ENCODE results near the gene UBE2F. TPM values are rescaled to one million over a fixed set of nuclear protein-coding genes. Genes with fewer than 3 reads are reported as not detected.

The UBE2F gene
- total RNA-seq, 2 donors from 2014 or later, result 45.2 to 73.2 TPM

- Histone ChIP-seq H3K36me3 (no peaks in the 10 kb centered on the region), H3K27me3 (replicated peaks; ENCODE audit: insufficient read depth) (no peaks in the 10 kb centered on the region), H3K9me3 (no peaks in the 10 kb centered on the region), H3K27ac (no peak overlapping the region), H3K4me3 (no peak overlapping the region), H3K4me1 (replicated peaks) (no peaks in the 10 kb centered on the region)
- TF ChIP-seq POLR2A (IDR thresholded peaks at IDR 0.05) (no peak), POLR2AphosphoS5 (IDR thresholded peaks at IDR 0.05) (no peak)
- TF ChIP-seq, protein P1, sequence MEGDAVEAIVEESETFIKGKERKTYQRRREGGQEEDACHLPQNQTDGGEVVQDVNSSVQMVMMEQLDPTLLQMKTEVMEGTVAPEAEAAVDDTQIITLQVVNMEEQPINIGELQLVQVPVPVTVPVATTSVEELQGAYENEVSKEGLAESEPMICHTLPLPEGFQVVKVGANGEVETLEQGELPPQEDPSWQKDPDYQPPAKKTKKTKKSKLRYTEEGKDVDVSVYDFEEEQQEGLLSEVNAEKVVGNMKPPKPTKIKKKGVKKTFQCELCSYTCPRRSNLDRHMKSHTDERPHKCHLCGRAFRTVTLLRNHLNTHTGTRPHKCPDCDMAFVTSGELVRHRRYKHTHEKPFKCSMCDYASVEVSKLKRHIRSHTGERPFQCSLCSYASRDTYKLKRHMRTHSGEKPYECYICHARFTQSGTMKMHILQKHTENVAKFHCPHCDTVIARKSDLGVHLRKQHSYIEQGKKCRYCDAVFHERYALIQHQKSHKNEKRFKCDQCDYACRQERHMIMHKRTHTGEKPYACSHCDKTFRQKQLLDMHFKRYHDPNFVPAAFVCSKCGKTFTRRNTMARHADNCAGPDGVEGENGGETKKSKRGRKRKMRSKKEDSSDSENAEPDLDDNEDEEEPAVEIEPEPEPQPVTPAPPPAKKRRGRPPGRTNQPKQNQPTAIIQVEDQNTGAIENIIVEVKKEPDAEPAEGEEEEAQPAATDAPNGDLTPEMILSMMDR (IDR thresholded peaks at IDR 0.05), result no peak
- no peak for DNase-seq (ENCODE audit: low spot score)
- intact Hi-C loops (cut with DNase I), result no loop called here
- WGBS, result 89% methylated on average over 2 of the region's 2 CpGs
These were observed 28.2 kb downstream of the UBE2F start for GRCh38 chr2:237995036-237995435.

DNA sequence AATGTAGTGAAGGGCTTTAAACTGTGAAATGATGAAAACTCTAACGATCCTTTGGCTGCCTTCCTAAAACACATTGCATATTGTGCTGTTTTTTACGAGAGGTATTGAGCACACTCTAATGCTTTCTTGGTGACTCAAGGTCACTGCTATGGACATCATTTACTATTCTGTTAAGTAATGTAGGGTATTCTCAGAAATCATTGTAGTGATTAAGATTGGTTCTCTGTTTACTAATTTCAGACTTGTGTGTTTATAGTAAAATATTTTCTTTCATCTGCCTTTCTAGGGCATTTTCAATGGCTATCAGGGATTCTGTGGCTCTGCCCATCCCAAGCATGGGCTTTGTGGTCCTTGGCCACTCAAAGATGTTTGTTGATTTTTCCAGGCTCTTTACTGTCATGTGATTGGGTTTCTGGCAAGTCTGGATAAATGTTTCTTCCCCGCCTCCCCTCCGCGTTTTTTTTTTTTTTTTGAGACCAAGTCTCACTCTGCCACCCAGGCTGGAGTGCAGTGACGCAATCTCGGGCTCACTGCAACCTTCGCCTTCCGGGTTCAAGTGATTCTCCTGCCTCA, 29.3 kb downstream of the UBE2F start:
- Histone ChIP-seq H3K36me3 (no peaks in the 10 kb centered on the region), H3K27ac (peak overlapping the region in 1 of 2 donors; percentile 5), H3K27me3 (replicated peaks; ENCODE audit: insufficient read depth) (no peaks in the 10 kb centered on the region), H3K9me3 (no peaks in the 10 kb centered on the region), H3K4me1 (replicated peaks) (no peaks in the 10 kb centered on the region), H3K4me3 (no peak overlapping the region)
- intact Hi-C loops (cut with DNase I), result no loop called here
- DNase-seq (ENCODE audit: low spot score), result no peak
- WGBS, result 57% methylated on average over 9 of the region's 9 CpGs
- TF ChIP-seq POLR2AphosphoS5 (IDR thresholded peaks at IDR 0.05), result no peak

DNA sequence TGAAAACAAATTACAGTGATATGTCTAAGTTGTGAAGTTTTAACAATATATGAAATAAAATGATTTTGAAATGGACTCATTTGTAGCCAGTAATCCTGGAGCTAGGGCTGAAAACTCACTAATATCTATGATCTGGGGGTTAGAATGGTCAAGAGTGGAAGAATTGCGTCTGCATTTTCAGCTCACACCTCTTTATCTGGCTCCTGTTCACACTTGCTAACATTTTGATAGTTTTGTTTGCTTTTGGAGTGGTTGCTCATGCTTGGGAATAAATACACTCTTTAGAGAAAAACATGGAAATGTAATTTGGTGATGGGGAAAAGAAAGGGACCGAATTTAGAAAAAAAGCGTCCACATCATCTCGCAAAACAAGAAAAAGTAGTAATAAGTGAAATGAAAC, 30.7 kb downstream of the UBE2F start:
- TF ChIP-seq POLR2A (IDR thresholded peaks at IDR 0.05), result no peak
- TF ChIP-seq, protein P1 (IDR thresholded peaks at IDR 0.05), result no peak
- no peak for TF ChIP-seq POLR2AphosphoS5 (IDR thresholded peaks at IDR 0.05)
- WGBS, result 70% methylated on average over 4 of the region's 4 CpGs
- Histone ChIP-seq H3K4me1 (replicated peaks) (no peaks in the 10 kb centered on the region), H3K4me3 (no peak overlapping the region), H3K27me3 (replicated peaks; ENCODE audit: insufficient read depth) (no peaks in the 10 kb centered on the region), H3K36me3 (no peaks in the 10 kb centered on the region), H3K9me3 (no peaks in the 10 kb centered on the region), H3K27ac (no peak overlapping the region)
- intact Hi-C loops (cut with DNase I), result no loop called here
- no peak for DNase-seq (ENCODE audit: low spot score)

DNA sequence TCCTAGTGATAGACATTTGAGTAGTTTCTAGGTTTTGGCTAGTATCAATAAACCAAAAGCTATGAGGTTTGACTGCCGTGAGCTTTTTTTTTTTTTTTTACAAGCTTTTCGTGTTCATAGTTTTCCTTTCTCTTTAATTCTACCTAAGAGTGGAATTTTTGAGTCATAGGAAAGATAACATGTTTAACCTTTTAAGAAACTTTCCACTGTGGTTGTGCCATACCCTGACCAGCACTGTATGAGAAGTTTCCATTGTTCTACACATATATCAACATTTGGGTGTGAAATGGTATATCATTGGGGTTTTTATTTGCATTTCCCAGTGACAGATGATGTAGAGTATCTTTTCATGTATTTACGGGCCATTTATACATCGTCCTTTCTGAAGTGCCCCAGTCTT, 31.7 kb downstream of the UBE2F start:
- DNase-seq (ENCODE audit: low spot score), result no peak
- Histone ChIP-seq H3K36me3 (no peaks in the 10 kb centered on the region), H3K27ac (no peak overlapping the region), H3K27me3 (replicated peaks; ENCODE audit: insufficient read depth) (no peaks in the 10 kb centered on the region), H3K9me3 (no peaks in the 10 kb centered on the region), H3K4me1 (replicated peaks) (no peaks in the 10 kb centered on the region), H3K4me3 (no peak overlapping the region)
- TF ChIP-seq, protein P1 (IDR thresholded peaks at IDR 0.05), result no peak
- no peak for TF ChIP-seq POLR2A (IDR thresholded peaks at IDR 0.05)
- no peak for TF ChIP-seq POLR2AphosphoS5 (IDR thresholded peaks at IDR 0.05)
- WGBS, result 43% methylated on average over 4 of the region's 4 CpGs
- intact Hi-C loops (cut with DNase I), result no loop called here

DNA sequence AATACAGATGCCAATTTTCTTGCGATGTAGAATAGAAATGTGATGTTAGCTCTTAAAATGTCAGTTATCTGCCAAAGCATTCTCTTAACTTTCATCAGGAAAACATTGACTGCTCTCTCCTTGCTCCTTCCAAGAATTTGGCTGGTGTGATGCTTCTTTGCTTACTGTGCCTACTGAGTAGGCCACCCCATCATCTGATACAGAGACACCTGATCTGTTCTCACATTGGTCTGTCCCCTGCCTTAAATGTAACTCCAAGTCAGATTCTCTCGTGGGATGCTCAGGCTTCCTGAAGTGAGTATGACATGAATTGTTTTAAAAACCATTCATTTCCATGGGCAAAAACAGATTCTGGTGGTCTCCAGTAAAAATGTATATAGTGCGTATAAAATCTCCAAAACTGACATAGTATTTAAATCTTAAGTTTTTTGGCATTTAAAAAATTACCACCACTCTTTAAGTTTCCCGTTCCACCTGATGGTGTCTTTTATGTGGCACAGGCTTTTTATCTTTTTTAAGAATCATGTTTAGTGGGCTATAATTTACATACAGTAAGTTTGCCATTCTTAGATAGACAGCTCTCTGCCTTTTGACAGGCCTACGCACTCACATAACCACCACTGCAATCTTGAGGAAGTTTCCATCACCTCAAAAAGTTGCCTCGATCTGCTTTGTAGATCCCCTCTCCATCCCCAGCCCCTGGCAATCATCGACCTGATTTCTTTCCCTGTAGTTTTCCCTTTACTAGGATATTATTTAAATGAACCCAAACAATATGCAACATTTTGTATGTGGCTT, 36.6 kb downstream of the UBE2F start:
- H3K27ac ChIP-seq, result no peak overlapping the region
- no peaks in the 10 kb centered on the region for H3K36me3 ChIP-seq
- WGBS, result 87% methylated on average over 7 of the region's 7 CpGs
- DNase-seq (ENCODE audit: low spot score), result no peak
- no peak overlapping the region for H3K4me3 ChIP-seq
- no peak for TF ChIP-seq POLR2AphosphoS5 (IDR thresholded peaks at IDR 0.05)
- H3K9me3 ChIP-seq, result no peaks in the 10 kb centered on the region
- intact Hi-C loops (cut with DNase I), result no loop called here
- H3K27me3 ChIP-seq (replicated peaks; ENCODE audit: insufficient read depth), result no peaks in the 10 kb centered on the region
- no peaks in the 10 kb centered on the region for H3K4me1 ChIP-seq (replicated peaks)
